B cell (primary cell): Measurements from ENCODE around the gene ASTN2.

Experiments
- CTCF ChIP-seq: fragments of 200-600 bp; IDR thresholded peaks from one replicate; pipeline ENCODE4 v1.8.0; 2022; ENCODE audit warnings: antibody characterized with exemption, mild to moderate bottlenecking
- EZH2 ChIP-seq: IDR thresholded peaks from 2 replicates; pipeline ENCODE4 v1.6.1; 2012; ENCODE audit warnings: borderline replicate concordance, low read depth, mild to moderate bottlenecking, moderate library complexity, low read length; ENCODE audit not compliant: insufficient read depth, poor library complexity, severe bottlenecking

DNA sequence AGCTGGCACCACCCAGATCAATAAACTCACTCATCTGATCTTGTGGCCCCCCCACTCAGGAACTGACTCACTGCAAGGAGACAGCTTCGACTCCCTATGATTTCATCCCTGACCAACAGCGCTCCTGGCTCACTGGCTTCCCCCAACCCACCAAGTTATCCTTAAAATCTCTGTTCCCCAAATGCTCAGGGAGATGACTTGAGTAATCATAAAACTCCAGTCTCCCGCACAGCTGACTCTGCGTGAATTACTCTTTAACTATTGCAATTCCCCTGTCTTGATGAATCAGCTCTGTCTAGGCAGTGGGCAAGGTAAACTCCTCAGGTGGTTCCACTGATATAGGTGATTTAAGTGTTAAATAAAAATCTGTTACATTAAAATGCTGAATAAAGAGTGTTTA lies 729.7 kb downstream of the ASTN2 start:
- TF ChIP-seq CTCF = no peak
- no peak for TF ChIP-seq EZH2
